ENCODE measurements around the gene ATP6V1F.

Gene ATP6V1F

GRCh38 chr7:128818694-128819093 is 44.0 kb upstream of the ATP6V1F start:
- H3K4me1 ChIP-seq (ENCODE audit: insufficient read depth, low read length, poor library complexity, severe bottlenecking) = peaks cover 17% of the 10 kb centered on the region
- no peaks in the 10 kb centered on the region for H3K27me3 ChIP-seq (ENCODE audit: insufficient read depth, low read length, poor library complexity, severe bottlenecking)

DNA sequence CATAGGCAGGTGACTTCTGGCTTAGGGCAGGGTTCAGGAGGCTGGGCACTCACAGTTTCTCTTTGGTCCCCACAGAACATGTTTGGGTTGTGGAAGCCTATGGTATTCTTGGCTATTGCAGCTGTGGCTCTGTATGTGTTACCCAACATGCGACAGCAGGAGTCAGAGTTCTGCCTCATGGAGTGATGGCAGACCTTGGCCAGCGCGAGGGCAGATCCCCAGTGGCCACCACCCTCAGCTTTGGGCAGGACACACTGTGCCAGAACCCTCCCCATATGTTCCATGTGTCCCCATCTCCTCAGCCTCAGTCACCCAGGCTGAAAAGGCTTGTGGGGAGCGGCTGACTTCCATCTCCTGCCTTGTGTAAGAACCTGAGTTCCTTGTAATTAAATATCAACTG is 40.9 kb upstream of the ATP6V1F start:
- H4K20me1 ChIP-seq (ENCODE audit: insufficient read depth, low read length, poor library complexity, severe bottlenecking) = no peaks in the 10 kb centered on the region

More at GRCh38 chr7:128818694-128819093, 44.0 kb upstream of the ATP6V1F start:
- H3K9ac ChIP-seq (ENCODE audit: low read depth, low read length, poor library complexity, severe bottlenecking) = no peak overlapping the region
- H3K9me3 ChIP-seq (ENCODE audit: insufficient read depth, low read depth, low read length) = no peaks in the 10 kb centered on the region
- TF ChIP-seq CTCF (conservative IDR thresholded peaks at IDR 0.05; ENCODE audit: low read length) (no peak), EZH2phosphoT487 (IDR thresholded peaks at IDR 0.05; ENCODE audit: borderline replicate concordance) (no peak)
- H3K4me2 ChIP-seq (ENCODE audit: low read depth, low read length, poor library complexity, severe bottlenecking) = no peak overlapping the region
- no peaks in the 10 kb centered on the region for H3K9me2 ChIP-seq (replicated peaks; ENCODE audit: low read depth, low read length)
- no peaks in the 10 kb centered on the region for H3K79me2 ChIP-seq (ENCODE audit: insufficient read depth, low read length)
- H3K4me3 ChIP-seq (ENCODE audit: low read length, poor library complexity, severe bottlenecking) = no peak overlapping the region
- no peaks in the 10 kb centered on the region for H3F3A ChIP-seq (ENCODE audit: low read depth)
- no peak overlapping the region for H2AFZ ChIP-seq (ENCODE audit: low read length)
- no peaks in the 10 kb centered on the region for H3K36me3 ChIP-seq (ENCODE audit: insufficient read depth, low read length)
- no peaks in the 10 kb centered on the region for H4K20me1 ChIP-seq (ENCODE audit: insufficient read depth, low read length, poor library complexity, severe bottlenecking)

DNA sequence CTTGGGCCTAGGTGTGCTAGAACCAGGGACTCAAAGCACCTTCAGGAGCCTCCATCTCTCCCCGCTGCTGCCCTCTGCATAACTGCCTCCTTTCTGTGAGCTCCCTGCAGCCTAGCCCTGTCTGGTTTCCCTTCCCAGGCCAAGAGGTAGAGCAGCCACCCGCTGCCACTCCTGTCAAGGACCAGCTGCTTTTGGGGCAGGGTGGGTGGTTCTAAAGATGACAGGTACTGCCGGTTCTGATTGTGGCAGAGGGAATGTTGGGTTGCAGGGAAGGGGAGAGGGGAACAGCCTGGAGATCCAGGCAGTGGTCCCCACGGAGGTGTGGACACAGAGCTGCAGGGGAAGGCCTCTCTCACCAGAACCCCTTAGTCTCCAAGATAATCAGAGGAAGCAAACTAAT is 36.1 kb upstream of the ATP6V1F start:
- no peak overlapping the region for H3K9ac ChIP-seq (ENCODE audit: low read depth, low read length, poor library complexity, severe bottlenecking)
- peaks cover 11% of the 10 kb centered on the region for H3K79me2 ChIP-seq (ENCODE audit: insufficient read depth, low read length)
- H2AFZ ChIP-seq (ENCODE audit: low read length) = no peak overlapping the region
- H3K4me1 ChIP-seq (ENCODE audit: insufficient read depth, low read length, poor library complexity, severe bottlenecking) = peaks cover 5% of the 10 kb centered on the region
- H3K36me3 ChIP-seq (ENCODE audit: insufficient read depth, low read length) = no peaks in the 10 kb centered on the region
- TF ChIP-seq CTCF (conservative IDR thresholded peaks at IDR 0.05; ENCODE audit: low read length) = no peak
- TF ChIP-seq EZH2phosphoT487 (IDR thresholded peaks at IDR 0.05; ENCODE audit: borderline replicate concordance) = no peak
- no peaks in the 10 kb centered on the region for H3K9me2 ChIP-seq (replicated peaks; ENCODE audit: low read depth, low read length)
- H3K4me3 ChIP-seq (ENCODE audit: low read length, poor library complexity, severe bottlenecking) = no peak overlapping the region
- no peak overlapping the region for H3K4me2 ChIP-seq (ENCODE audit: low read depth, low read length, poor library complexity, severe bottlenecking)
- no peaks in the 10 kb centered on the region for H3K27me3 ChIP-seq (ENCODE audit: insufficient read depth, low read length, poor library complexity, severe bottlenecking)
- H3F3A ChIP-seq (ENCODE audit: low read depth) = no peaks in the 10 kb centered on the region
- H4K20me1 ChIP-seq (ENCODE audit: insufficient read depth, low read length, poor library complexity, severe bottlenecking) = no peaks in the 10 kb centered on the region
- H3K9me3 ChIP-seq (ENCODE audit: insufficient read depth, low read depth, low read length) = no peaks in the 10 kb centered on the region

More for the DNA sequence above, 40.9 kb upstream of the ATP6V1F start:
- Histone ChIP-seq H3K9me3 (ENCODE audit: insufficient read depth, low read depth, low read length) (no peaks in the 10 kb centered on the region), H2AFZ (ENCODE audit: low read length) (no peak overlapping the region), H3K36me3 (ENCODE audit: insufficient read depth, low read length) (no peaks in the 10 kb centered on the region), H3K9me2 (replicated peaks; ENCODE audit: low read depth, low read length) (no peaks in the 10 kb centered on the region), H3K4me2 (ENCODE audit: low read depth, low read length, poor library complexity, severe bottlenecking) (no peak overlapping the region), H3K4me3 (ENCODE audit: low read length, poor library complexity, severe bottlenecking) (no peak overlapping the region), H3F3A (ENCODE audit: low read depth) (no peaks in the 10 kb centered on the region), H3K79me2 (ENCODE audit: insufficient read depth, low read length) (no peaks in the 10 kb centered on the region), H3K9ac (ENCODE audit: low read depth, low read length, poor library complexity, severe bottlenecking) (no peak overlapping the region), H3K27me3 (ENCODE audit: insufficient read depth, low read length, poor library complexity, severe bottlenecking) (no peaks in the 10 kb centered on the region), H3K4me1 (ENCODE audit: insufficient read depth, low read length, poor library complexity, severe bottlenecking) (peaks cover 17% of the 10 kb centered on the region)
- no peak for TF ChIP-seq CTCF (conservative IDR thresholded peaks at IDR 0.05; ENCODE audit: low read length)
- TF ChIP-seq EZH2phosphoT487 (IDR thresholded peaks at IDR 0.05; ENCODE audit: borderline replicate concordance) = no peak

All from Loucy (cell line).